Measurements from ENCODE around the gene TLX2. TPM values are rescaled to one million over a fixed set of nuclear protein-coding genes. Genes with fewer than 3 reads are reported as not detected.
A peak's percentile ranks its signal among the peaks of the same experiment; 100 is the strongest.

The TLX2 gene
- total RNA-seq, 1 donor from 2014 or later, result 0.13 TPM

DNA sequence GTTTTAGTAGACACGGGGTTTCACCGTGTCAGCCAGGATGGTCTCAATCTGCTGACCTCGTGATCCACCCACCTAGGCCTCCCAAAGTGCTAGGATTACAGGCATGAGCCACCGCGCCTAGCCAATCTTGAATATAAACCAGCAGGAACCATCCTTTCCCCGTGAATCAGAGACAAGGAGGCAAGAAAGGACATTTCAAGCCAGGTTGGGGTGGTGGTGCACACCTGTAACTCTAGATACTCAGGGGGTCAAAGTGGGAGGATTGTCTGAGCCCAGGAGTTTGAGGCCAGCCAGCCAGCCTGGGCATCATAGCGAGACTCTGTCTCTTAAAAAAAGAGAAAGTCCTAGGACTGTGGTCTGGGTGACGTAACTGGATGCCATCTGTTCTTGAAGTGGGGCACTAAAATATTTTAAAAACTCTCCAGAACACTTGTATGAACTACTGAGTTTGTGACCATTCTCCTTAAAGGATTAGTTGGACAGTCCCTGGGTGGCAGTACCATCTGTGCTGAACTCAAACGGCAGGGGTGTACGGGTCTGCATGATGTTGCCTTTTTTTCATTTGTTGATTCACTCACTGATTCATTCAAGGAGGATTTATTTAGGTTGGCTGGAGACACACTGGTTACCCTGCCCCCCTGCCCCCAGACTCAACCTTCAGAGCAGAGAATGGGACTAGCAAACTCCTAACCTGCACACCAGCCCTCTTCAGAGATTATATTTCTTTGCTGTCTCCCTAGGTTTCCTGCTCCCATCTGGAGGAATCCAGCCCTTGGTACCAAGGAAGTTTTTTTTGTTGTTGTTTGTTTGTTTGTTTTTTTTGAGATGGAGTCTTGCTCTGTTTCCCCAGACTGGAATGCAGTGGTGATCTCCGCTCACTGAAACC, 2.9 kb upstream of the TLX2 start:
- DNase-seq (ENCODE audit: low read depth), result peak; percentile 43

DNA sequence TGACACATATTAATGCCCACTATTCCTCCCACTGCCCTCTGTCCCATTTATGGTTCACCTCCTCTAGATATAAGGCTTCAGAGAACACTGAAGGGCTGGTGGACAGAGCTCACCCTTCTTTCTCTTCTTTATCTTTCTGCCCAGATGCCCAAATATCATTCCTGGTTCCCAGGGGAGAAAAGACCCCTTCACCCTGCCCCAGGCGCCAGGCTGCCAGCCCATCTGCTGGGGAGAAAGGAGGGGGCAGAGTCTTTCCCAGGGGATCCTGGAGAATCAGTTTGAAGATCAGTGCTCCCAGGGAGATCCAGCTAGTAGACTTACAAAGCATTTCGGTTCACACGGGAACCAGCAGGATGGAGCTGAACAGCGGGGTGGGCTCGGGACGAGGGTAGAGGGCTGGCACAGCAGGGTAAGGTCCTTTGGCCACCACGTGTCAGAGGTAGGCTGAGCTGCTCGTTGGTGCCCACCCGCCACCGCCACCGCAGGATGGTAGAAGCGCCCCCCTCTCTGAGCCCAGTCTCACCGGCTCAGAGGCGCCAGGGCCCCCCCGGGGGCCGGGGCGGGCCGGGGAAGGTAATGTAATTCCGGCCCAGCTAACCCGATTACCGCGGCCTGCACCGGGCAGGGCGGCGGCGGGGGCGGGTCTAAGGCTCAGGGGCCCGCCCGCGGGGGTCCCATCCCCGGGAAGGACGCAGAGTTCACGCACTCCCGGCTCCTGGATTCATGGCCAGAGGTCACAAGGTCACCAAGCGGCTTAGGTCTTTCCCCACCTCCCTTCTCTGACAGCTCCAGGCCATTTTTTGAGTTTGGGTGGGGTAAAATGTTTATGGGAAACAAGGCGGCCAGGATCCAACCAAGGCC, 1.3 kb upstream of the TLX2 start:
- no peak for DNase-seq (ENCODE audit: low read depth)

DNA sequence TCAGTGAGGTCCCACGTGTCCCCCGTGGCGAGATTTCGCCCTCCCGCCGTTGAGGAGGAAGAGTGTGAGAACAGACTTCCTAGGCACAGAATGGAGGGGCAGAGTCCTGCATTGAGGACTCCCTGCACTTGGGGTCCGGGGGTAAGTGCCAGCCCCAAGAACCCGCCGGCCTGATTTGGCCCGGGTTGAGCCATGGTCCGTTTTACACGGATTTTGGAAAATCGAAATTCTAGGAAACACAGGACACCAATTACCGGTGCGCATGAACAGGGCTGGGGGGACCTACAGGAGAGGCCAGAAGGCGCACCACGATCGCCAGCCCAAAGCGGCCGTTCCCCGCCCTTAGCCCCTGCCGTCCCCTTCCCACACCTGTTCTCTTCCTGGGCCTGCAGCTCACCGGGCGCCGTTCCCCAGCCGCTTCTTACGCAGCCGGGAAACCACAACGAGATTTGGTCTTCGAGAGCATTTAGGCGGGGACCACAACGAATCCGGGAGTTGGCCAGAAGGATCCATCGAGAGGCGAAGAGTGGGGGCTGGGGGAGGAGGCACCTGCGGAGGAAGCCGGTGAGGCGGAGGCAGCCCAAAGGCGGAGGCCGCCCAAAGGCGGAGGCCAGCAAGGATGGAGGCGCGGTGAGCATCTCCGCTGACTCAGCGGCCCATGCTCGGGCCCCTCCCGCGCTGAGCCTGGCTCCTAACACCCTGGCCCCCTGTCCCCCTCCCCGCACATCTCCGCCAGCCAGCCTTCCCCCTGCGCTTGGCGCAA, 464 bp upstream of the TLX2 start:
- no peak for DNase-seq (ENCODE audit: low read depth)

DNA sequence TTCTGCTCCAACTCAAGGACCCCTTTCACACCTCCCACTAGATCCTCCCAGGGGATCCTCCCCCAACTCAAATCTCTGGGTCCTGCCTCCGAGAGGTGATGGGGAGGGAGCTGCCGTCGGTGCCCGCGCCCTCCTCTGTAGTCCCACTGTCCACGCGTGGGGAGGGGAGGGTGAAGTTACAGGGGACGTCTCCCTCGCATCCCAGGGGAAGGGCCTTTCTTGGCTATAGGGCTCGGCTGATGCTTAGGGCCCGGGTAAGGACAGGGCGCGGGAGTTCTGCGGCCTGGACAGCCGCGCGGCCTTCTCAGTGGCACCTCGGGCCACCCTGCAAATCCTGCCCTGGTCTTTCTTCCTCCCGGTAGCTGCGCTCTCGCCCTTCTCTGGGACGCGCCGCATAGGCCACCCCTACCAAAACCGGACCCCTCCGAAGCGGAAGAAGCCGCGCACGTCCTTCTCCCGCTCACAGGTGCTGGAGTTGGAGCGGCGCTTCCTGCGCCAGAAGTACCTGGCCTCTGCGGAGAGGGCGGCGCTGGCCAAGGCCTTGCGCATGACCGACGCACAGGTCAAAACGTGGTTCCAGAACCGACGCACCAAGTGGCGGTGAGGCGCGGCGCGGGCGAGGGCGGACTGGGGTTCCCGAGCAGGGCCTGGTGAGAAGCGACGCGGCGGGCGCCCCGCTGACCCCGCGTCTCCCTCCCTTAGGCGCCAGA, 1.2 kb downstream of the TLX2 start:
- no peak for DNase-seq (ENCODE audit: low read depth)

- no peak for DNase-seq (ENCODE audit: low read depth)
These were observed 1.9 kb downstream of the TLX2 start for GRCh38 chr2:74515981-74516633.

- DNase-seq (ENCODE audit: low read depth), result no peak
These were observed 2.4 kb downstream of the TLX2 start for GRCh38 chr2:74516650-74517049.

- DNase-seq (ENCODE audit: low read depth), result no peak
These were observed 8.3 kb downstream of the TLX2 start for GRCh38 chr2:74522516-74522915.

GRCh38 chr2:74524005-74524404, 9.8 kb downstream of the TLX2 start:
- DNase-seq (ENCODE audit: low read depth), result no peak

DNA sequence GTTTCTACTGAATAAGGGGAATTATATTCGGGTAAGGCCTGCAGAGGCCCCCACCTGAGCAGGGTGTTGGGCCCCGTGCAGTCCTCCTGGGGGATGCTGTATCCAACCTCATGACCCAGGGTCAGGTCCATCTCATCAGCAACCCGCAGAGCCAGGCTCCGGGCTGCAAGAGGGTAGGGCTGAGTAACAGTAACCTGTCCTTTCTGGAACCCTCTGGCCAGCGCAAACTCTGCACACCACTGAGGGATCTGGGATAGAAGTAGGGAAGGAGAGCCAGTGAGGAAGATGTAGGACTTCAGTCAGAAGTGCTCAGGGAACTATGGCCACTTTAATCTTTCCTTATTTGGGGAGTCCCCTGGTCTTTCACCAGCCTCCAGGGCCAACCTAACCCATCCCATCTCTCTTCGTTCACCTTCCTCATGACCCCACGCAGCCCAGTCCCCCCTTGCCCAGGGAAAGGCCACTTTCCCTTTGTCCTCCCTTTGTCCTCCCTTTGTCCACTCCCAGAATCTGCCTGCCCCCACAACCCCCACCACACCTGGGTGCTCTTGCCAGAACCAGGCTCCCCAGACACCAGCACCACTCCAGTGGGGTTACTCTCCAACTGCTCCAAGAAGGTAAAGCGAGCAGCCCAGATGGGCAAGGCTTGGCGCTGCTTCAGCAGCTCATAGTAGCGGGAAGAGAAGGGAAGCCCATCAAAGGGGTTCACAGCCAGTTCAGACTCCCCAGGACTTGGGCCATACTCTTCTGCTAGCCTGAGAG, 10.9 kb downstream of the TLX2 start:
- DNase-seq (ENCODE audit: low read depth), result no peak

DNA sequence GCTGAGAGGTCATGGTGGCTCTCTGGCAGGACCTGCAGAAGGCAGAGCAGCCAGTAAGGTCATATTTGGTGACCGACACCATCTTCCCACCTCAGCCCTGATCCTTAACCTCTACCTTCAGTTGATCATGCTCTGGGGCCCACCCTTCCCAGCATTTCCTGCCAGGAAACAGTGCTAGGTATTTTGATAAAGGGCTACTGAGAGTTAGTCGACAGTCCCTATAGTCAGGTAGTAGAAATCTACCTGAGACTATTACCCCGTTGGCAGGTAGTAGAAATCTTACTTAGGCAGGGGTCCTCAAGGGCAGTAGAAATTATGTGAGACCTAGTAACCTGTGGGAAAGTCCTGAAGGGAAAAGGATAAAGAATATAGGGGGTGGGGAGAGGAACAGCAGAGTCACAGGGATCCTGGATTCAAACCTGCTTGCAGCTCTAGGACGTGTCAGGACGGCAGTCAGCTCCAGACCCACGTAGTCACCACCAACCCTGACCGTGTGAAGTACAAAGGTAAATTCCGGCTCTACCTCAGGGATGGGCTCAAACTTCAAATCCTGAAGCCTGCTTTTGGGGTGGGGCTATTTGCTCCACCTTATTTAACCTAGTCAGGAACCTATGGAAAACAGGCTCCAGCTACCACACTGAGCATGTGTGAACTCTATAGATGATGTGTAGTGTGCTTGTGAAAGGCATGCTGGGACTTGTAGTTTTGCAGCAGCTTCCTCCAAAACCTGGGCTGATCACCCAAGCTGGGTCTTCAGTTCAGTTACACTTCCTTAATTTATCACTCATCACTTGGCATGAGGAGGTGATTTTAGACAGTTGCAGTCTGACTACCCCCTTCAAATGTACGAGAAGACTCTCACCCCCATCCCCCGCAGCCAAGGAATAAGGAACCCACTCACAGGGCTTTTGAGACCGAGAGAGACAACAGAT, 11.7 kb downstream of the TLX2 start, which contains the start of gene DQX1:
Gene DQX1, minus strand, starts transcription at position 515 of the 932 bp plus-strand sequence. Its CDS starts 502 bp downstream, at position 13.
- DNase-seq (ENCODE audit: low read depth), result no peak

- DNase-seq (ENCODE audit: low read depth), result no peak
These were observed 12.5 kb downstream of the TLX2 start for GRCh38 chr2:74526649-74527230.

- no peak for DNase-seq (ENCODE audit: low read depth)
These were observed 13.5 kb downstream of the TLX2 start for GRCh38 chr2:74527741-74528140.

GRCh38 chr2:74528600-74529356, 14.5 kb downstream of the TLX2 start:
- DNase-seq (ENCODE audit: low read depth), result no peak

DNA sequence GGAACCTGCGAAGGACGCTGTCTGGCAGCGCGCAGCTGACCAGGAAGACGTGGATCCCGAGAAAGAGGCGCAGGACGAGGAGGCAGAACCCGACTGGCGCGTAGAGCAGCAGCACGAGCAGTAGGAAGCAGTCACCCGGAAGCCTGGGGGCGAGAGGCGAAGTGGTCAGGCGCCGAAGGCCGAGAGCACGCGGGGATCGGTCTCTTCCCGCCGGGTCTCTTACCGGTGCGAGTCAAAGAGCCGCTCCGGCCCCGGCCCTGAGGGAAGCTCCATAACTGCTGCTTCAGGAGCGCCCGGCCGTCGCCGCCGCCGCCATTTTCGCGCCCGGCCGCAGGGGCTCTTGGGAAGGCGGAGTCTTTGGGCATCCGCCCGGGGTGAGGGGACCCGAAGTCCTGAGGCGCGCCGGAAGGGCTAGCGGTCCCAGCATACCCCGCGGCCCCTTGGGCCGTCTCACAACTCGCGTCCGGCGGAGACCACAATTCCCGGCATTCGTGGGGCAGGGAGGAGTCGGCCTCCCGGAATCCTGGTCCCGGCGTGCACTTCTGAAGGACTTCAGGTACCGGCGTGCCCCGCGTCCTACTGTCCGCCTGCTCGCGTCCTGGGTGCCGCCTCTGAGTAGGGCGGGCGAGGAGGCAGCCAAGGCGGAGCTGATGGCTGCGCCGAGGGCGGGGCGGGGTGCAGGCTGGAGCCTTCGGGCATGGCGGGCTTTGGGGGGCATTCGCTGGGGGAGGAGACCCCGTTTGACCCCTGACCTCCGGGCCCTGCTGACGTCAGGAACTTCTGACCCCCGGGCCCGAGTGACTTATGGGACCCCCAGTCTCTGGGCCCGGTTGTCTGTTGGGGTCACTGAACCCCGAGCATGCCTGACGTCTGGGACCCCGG, 15.3 kb downstream of the TLX2 start, which contains the start of the genes AUP1 and HTRA2:
Gene AUP1, minus strand, starts transcription at position 350 of the 882 bp plus-strand sequence. Its CDS starts 77 bp downstream, at position 273.
Gene HTRA2, plus strand, starts transcription at position 577 of the 882 bp plus-strand sequence. Its CDS starts 74 bp downstream, at position 651.
- DNase-seq (ENCODE audit: low read depth), result peak; percentile 100

DNA sequence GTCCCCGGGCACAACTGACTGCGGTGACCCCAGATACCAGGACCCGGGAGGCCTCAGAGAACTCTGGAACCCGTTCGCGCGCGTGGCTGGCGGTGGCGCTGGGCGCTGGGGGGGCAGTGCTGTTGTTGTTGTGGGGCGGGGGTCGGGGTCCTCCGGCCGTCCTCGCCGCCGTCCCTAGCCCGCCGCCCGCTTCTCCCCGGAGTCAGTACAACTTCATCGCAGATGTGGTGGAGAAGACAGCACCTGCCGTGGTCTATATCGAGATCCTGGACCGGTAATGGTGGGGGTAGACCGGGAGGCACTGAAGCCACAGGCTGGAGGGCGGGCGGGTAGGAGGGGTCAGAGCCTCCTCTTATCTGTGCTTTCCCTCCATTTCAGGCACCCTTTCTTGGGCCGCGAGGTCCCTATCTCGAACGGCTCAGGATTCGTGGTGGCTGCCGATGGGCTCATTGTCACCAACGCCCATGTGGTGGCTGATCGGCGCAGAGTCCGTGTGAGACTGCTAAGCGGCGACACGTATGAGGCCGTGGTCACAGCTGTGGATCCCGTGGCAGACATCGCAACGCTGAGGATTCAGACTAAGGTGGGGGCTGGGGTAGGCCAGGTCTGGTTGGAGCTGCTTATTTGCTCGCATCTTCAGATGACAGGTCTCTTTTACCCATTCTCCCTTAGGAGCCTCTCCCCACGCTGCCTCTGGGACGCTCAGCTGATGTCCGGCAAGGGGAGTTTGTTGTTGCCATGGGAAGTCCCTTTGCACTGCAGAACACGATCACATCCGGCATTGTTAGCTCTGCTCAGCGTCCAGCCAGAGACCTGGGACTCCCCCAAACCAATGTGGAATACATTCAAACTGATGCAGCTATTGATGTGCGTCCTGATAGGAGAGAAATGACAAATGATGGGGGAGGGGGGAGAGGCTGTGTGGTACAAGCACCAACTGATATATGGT, 16.3 kb downstream of the TLX2 start:
- peak; percentile 72 for DNase-seq (ENCODE audit: low read depth)
